Activated CD4-positive, alpha-beta memory T cell treated with anti-CD3 and anti-CD28 coated beads for 36 hours (primary cell): ENCODE data around the gene EDIL3. TPM values are rescaled to one million over a fixed set of nuclear protein-coding genes. Genes with fewer than 3 reads are reported as not detected.
"Not testable (repeated sequence)": the region's sequence is repeated elsewhere in the genome, so short reads cannot be mapped to it uniquely, and the experiment has no call there.

Source experiments
- CTCF ChIA-PET: fragments of 350-600 bp; sonication (Branson Sonifier 250); formaldehyde crosslinking; loops from one replicate; lab custom pipeline; 2021; ENCODE audit warnings: antibody characterized with exemption, inconsistent platforms; lab: Charles Lee
- POLR2A ChIA-PET: fragments of 350-600 bp; sonication (Branson Sonifier 250); formaldehyde crosslinking; loops from one replicate; lab custom pipeline; 2021; ENCODE audit warnings: antibody characterized with exemption; lab: Charles Lee
- DNase-seq: peaks from one replicate; pipeline ENCODE4 v3.0.0-alpha.2; 2020
- H3K27ac Mint-ChIP-seq: one replicate; pipeline ENCODE4 v1.8.0; 2021; ENCODE audit warnings: mixed read lengths
- H3K27me3 Mint-ChIP-seq: one replicate; pipeline ENCODE4 v1.8.0; 2021; ENCODE audit warnings: mixed read lengths
- H3K36me3 Mint-ChIP-seq: one replicate; pipeline ENCODE4 v1.8.0; 2021; ENCODE audit warnings: mixed read lengths
- H3K4me1 Mint-ChIP-seq: one replicate; pipeline ENCODE4 v1.8.0; 2021; ENCODE audit warnings: low read depth, mixed read lengths
- H3K4me3 Mint-ChIP-seq: one replicate; pipeline ENCODE4 v1.8.0; 2021; ENCODE audit warnings: mild to moderate bottlenecking, mixed read lengths
- H3K9me3 Mint-ChIP-seq: one replicate; pipeline ENCODE4 v1.8.0; 2021; ENCODE audit warnings: mixed read lengths
- intact Hi-C: fragments of 100-400 bp; cut with micrococcal nuclease; formaldehyde crosslinking; loops from one replicate; pipeline ENCODE4 v1.15.1; 2023
- total RNA-seq, 2 experiments: library from RNA; stranded (reverse); gene quantifications; one replicate each; pipeline ENCODE4 v1.2.3, GENCODE V29; 2021

EDIL3 gene
- total RNA-seq, 2 experiments from 2014 or later, result not detected

DNA sequence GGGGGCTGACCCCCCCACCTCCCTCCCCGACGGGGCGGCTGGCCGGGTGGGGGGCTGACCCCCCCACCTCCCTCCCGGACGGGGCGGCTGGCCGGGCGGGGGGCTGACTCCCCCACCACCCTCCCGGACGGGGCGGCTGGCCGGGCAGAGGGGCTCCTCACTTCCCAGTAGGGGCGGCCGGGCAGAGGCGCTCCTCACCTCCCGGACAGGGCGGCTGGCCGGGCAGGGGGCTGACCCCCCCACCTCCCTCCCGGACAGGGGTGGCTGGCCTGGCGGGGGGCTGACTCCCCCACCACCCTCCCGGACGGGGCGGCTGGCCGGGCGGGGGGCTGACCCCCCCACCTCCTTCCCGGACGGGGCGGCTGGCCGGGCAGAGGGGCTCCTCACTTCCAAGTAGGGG is 72.4 kb downstream of the EDIL3 start:
- POLR2A ChIA-PET, DNase-seq, H3K27ac Mint-ChIP-seq, H3K4me3 Mint-ChIP-seq, H3K27me3 Mint-ChIP-seq, intact Hi-C loops, H3K4me1 Mint-ChIP-seq, CTCF ChIA-PET, H3K36me3 Mint-ChIP-seq, H3K9me3 Mint-ChIP-seq: not testable (repeated sequence)

- H3K27ac Mint-ChIP-seq, POLR2A ChIA-PET, H3K36me3 Mint-ChIP-seq, H3K4me3 Mint-ChIP-seq, H3K4me1 Mint-ChIP-seq, CTCF ChIA-PET, H3K9me3 Mint-ChIP-seq, H3K27me3 Mint-ChIP-seq, intact Hi-C loops, DNase-seq: not testable (repeated sequence)
Measured at GRCh38 chr5:84309850-84310249, 74.8 kb downstream of the EDIL3 start.

DNA sequence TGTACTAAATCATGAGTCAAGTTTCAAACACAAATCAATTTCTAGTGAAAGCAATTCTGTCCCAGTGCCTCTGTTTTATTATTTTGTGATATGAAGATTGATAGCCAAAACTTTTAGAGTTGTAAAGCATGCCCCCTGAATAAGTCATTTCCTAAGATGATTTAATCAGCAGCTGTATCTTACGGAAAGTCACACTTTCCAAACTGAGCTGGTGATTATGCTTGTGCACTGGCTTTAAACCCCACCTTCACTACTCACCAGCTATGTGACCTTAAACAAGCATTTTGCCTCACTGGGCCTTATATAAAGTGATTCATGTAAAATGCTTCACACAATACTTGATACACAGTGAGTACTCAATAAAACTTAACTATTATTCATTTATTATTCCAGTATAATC is 78.1 kb downstream of the EDIL3 start:
- H3K4me3 Mint-ChIP-seq, result no peak overlapping the region
- no peaks in the 10 kb centered on the region for H3K36me3 Mint-ChIP-seq
- ChIA-PET POLR2A (no interaction called here), CTCF (no interaction called here)
- H3K27me3 Mint-ChIP-seq, result no peaks in the 10 kb centered on the region
- no peaks in the 10 kb centered on the region for H3K4me1 Mint-ChIP-seq
- H3K9me3 Mint-ChIP-seq, result no peaks in the 10 kb centered on the region
- H3K27ac Mint-ChIP-seq, result no peak overlapping the region
- intact Hi-C loops, result no loop called here
- DNase-seq, result no peak

GRCh38 chr5:84304599-84304998 is 80.1 kb downstream of the EDIL3 start:
- no peak overlapping the region for H3K27ac Mint-ChIP-seq
- H3K4me1 Mint-ChIP-seq, result no peaks in the 10 kb centered on the region
- H3K4me3 Mint-ChIP-seq, result no peak overlapping the region
- no peak for DNase-seq
- ChIA-PET POLR2A (no interaction called here), CTCF (no interaction called here)
- no peaks in the 10 kb centered on the region for H3K9me3 Mint-ChIP-seq
- intact Hi-C loops, result no loop called here
- no peaks in the 10 kb centered on the region for H3K36me3 Mint-ChIP-seq
- no peaks in the 10 kb centered on the region for H3K27me3 Mint-ChIP-seq

GRCh38 chr5:84303315-84303714 is 81.4 kb downstream of the EDIL3 start:
- H3K27ac Mint-ChIP-seq, result no peak overlapping the region
- H3K36me3 Mint-ChIP-seq, result no peaks in the 10 kb centered on the region
- DNase-seq, result no peak
- ChIA-PET CTCF (no interaction called here), POLR2A (no interaction called here)
- intact Hi-C loops, result no loop called here
- no peaks in the 10 kb centered on the region for H3K27me3 Mint-ChIP-seq
- no peak overlapping the region for H3K4me3 Mint-ChIP-seq
- H3K9me3 Mint-ChIP-seq, result peaks cover 2% of the 10 kb centered on the region
- H3K4me1 Mint-ChIP-seq, result no peaks in the 10 kb centered on the region

GRCh38 chr5:84301535-84301934 is 83.1 kb downstream of the EDIL3 start:
- no peaks in the 10 kb centered on the region for H3K4me1 Mint-ChIP-seq
- H3K36me3 Mint-ChIP-seq, result no peaks in the 10 kb centered on the region
- no peak for DNase-seq
- ChIA-PET CTCF (no interaction called here), POLR2A (no interaction called here)
- no peak overlapping the region for H3K4me3 Mint-ChIP-seq
- H3K27ac Mint-ChIP-seq, result no peak overlapping the region
- intact Hi-C loops, result no loop called here
- H3K9me3 Mint-ChIP-seq, result peaks cover 2% of the 10 kb centered on the region
- H3K27me3 Mint-ChIP-seq, result no peaks in the 10 kb centered on the region

DNA sequence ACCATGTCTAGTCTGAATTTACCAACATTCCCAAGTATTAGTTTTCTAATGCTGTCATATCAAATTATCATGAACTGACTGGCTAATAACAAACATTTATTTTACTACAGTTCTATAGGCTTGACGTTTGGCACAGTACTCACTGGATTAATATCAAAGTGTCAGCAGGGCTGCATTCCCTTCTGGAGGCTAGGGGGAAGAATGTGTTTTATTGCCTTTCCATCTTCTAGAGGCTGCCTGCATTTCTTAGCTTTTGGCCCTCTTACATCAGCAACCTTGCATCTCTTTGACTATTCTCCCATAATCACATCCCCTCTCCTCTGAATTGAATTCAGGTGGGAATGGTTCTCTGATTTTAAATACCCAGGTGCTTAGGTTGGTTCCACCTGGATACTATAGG is 84.7 kb downstream of the EDIL3 start:
- intact Hi-C loops, result no loop called here
- Mint-ChIP-seq H3K9me3 (peaks cover 2% of the 10 kb centered on the region), H3K27ac (no peak overlapping the region), H3K4me3 (no peak overlapping the region), H3K4me1 (no peaks in the 10 kb centered on the region), H3K27me3 (no peaks in the 10 kb centered on the region), H3K36me3 (no peaks in the 10 kb centered on the region)
- ChIA-PET CTCF (no interaction called here), POLR2A (no interaction called here)
- DNase-seq, result no peak

- no peak overlapping the region for H3K27ac Mint-ChIP-seq
- ChIA-PET CTCF (no interaction called here), POLR2A (no interaction called here)
- H3K9me3 Mint-ChIP-seq, result peaks cover 2% of the 10 kb centered on the region
- no peaks in the 10 kb centered on the region for H3K36me3 Mint-ChIP-seq
- no peaks in the 10 kb centered on the region for H3K27me3 Mint-ChIP-seq
- H3K4me1 Mint-ChIP-seq, result no peaks in the 10 kb centered on the region
- intact Hi-C loops, result no loop called here
- DNase-seq, result no peak
- no peak overlapping the region for H3K4me3 Mint-ChIP-seq
Measured at GRCh38 chr5:84298628-84299027, 86.1 kb downstream of the EDIL3 start.

- POLR2A ChIA-PET, CTCF ChIA-PET, H3K4me1 Mint-ChIP-seq, H3K36me3 Mint-ChIP-seq, DNase-seq, intact Hi-C loops, H3K4me3 Mint-ChIP-seq, H3K27me3 Mint-ChIP-seq, H3K9me3 Mint-ChIP-seq, H3K27ac Mint-ChIP-seq: not testable (repeated sequence)
Measured at GRCh38 chr5:84297641-84298040, 87.0 kb downstream of the EDIL3 start.

GRCh38 chr5:84292788-84293653 is 91.7 kb downstream of the EDIL3 start:
- intact Hi-C loops, result no loop called here
- CTCF ChIA-PET, result no interaction called here
- Mint-ChIP-seq H3K27me3 (no peaks in the 10 kb centered on the region), H3K4me1 (no peaks in the 10 kb centered on the region), H3K27ac (no peak overlapping the region), H3K9me3 (no peaks in the 10 kb centered on the region), H3K36me3 (no peaks in the 10 kb centered on the region), H3K4me3 (no peak overlapping the region)
- POLR2A ChIA-PET, result no interaction called here
- no peak for DNase-seq

DNA sequence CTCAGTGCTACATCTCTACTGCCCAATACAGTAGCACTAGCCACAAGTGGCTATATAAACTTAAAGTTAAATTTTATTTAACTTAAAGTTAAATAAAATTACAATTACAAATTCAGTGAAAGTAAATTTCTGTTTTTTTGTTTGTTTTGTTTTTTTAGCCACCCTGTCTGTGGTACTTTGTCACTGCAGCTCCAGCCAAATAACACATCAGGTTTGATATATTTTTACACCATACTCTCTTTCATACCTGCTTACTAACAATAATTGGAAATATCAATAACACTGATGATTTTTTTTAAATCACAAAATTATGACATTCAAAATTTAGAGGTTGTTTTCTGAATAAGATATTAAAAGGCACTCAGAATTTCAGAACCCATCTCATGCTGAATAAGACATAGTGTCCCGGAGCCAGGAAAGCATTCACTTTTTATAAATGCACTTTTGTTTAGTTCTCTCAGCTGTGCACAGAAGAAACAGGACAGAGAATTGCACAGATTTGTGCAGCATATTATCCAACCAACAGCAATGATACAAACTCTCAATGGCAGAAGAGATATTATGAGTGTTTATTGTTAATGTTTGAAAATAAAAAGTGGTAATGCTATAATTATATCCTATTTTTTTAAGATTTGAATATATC is 92.6 kb downstream of the EDIL3 start:
- Mint-ChIP-seq H3K36me3 (no peaks in the 10 kb centered on the region), H3K27ac (no peak overlapping the region)
- CTCF ChIA-PET, result no interaction called here

GRCh38 chr5:84290673-84291072 is 94.0 kb downstream of the EDIL3 start:
- ChIA-PET CTCF (no interaction called here), POLR2A (no interaction called here)
- H3K36me3 Mint-ChIP-seq, result no peaks in the 10 kb centered on the region
- H3K4me1 Mint-ChIP-seq, result no peaks in the 10 kb centered on the region
- no peak for DNase-seq
- H3K27ac Mint-ChIP-seq, result no peak overlapping the region
- no peaks in the 10 kb centered on the region for H3K27me3 Mint-ChIP-seq
- intact Hi-C loops, result no loop called here
- H3K9me3 Mint-ChIP-seq, result no peaks in the 10 kb centered on the region
- no peak overlapping the region for H3K4me3 Mint-ChIP-seq

More for the DNA sequence above, 92.6 kb downstream of the EDIL3 start:
- intact Hi-C loops, result no loop called here
- no peaks in the 10 kb centered on the region for H3K9me3 Mint-ChIP-seq
- H3K27me3 Mint-ChIP-seq, result no peaks in the 10 kb centered on the region
- H3K4me1 Mint-ChIP-seq, result no peaks in the 10 kb centered on the region
- H3K4me3 Mint-ChIP-seq, result no peak overlapping the region
- DNase-seq, result no peak
- POLR2A ChIA-PET, result no interaction called here

- intact Hi-C loops, result no loop called here
- Mint-ChIP-seq H3K4me3 (no peak overlapping the region), H3K36me3 (no peaks in the 10 kb centered on the region), H3K27ac (no peak overlapping the region), H3K27me3 (no peaks in the 10 kb centered on the region), H3K4me1 (no peaks in the 10 kb centered on the region), H3K9me3 (no peaks in the 10 kb centered on the region)
- ChIA-PET CTCF (no interaction called here), POLR2A (no interaction called here)
- DNase-seq, result no peak
Measured at GRCh38 chr5:84290161-84290560, 94.5 kb downstream of the EDIL3 start.
